ENCODE results near the gene HCFC1.

The HCFC1 gene

GRCh38 chrX:153939573-153939972 lies 32.0 kb downstream of the HCFC1 start:
- DNase-seq (ENCODE audit: low read depth in 3 of 3) = no peak

GRCh38 chrX:153938226-153938786 lies 33.3 kb downstream of the HCFC1 start:
- no peak for DNase-seq (ENCODE audit: low read depth in 3 of 3)

DNA sequence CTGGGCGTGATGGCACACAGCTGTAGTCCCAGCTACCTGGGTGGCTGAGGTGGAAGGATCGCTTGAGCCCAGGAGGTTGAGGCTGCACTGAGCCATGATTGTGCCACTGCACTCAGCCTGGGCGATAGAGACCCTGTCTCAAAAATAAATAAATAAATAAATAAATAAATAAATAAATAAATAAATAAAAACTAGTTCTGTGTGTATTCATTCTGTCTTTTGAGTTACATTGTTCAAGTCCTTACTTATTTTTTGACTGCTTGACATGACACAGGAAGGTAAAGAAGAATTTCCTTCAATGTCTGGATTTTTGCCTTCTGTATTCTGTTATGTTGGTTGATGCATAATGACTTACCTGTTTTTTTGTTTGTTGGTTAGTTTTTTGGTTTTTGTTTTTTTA lies 34.6 kb downstream of the HCFC1 start:
- no peak for DNase-seq (ENCODE audit: low read depth in 3 of 3)

DNA sequence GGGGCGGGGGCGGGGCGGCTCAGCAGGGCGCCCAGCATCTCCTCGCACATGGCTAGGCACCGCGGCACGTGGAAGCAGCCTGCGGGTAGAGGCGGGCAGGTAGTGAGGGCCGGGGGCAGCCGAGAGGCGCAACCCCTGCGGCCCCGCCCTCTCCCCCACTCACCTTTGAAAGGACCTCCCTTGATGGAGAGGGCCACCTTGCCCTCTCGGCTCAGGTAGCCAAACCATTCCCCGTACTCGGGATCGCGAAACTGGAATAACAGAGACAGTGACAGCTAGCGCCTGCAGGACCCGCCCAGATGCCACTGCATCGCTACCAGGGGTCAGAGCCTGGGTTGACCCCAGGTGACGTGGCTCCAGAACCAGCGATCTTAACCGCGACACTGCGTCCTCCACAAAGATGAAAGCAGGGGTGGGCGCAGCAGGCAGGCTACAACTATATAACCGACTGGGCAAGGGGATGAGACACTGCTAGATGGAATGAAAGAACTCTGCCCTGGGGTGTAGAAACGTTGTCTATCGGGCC lies 36.2 kb downstream of the HCFC1 start:
- DNase-seq (ENCODE audit: low read depth in 3 of 3) = no peak

DNA sequence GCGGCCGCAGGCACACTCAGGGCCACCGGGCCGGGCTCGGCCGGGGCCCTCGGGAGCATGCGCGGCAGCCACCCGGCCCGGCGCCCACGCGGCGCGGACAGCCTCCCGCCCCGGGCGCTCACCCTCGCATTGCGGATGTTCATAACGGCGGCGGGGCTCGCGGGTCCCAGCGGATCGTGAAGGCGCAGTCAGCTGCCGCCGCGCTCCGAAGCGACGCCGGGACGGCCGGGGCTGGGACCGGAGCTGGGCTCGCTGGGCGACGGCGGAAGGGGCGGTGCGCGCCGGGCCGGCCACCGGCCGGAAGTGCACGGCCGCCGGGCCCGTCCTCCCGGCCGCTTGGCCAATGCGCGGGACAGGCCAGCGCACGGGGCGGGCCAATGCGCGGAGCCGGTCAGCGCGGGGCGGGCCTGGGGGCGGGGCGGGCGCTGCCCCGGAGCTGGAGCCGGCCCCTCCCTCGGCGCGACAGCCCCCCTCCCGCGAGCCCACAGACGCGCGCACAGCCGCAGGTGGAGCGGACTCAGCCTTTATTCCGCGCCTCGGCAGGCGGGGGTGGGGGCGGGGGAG lies 36.8 kb downstream of the HCFC1 start, which contains the start of gene NAA10:
TSS of gene NAA10 (minus strand) at position 276 of the 564 bp plus-strand sequence. CDS start at position 143, 133 bp downstream.
- peak in 2 of 3 donors; percentile 34 to 44 for DNase-seq (ENCODE audit: low read depth in 3 of 3)

DNA sequence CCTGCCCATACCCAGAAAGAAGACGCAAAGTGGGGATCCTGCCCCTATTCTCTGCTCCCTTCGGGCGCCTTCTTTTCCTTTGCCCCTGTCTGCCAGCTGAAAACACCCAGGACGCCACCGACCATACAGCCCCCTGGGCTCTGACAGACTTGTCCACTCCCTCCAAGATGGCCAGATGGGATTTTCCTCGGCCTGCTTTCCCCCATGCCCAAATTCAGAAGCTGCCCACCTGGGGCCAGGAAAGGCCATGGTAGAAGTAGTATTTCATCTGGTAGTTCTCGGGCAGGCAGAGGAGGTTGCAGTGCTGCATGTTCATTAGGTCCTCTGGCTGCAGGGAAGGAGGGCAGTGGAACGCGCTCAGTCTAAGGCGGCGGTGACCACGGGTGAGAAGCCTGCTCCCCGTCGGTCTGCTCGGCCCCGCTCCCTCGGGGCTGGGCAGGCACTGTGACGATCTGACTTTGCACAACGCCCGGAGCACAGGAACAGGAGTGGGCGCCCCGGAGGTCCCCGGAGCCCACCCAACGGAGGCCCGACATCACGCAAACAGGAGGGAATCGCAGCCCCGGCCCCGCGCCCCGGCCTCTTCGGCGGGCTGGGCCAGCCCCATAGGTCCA lies 37.4 kb downstream of the HCFC1 start:
- no peak for DNase-seq (ENCODE audit: low read depth in 3 of 3)

- DNase-seq (ENCODE audit: low read depth in 3 of 3) = no peak
Observed at GRCh38 chrX:153933748-153934147, 37.9 kb downstream of the HCFC1 start.

DNA sequence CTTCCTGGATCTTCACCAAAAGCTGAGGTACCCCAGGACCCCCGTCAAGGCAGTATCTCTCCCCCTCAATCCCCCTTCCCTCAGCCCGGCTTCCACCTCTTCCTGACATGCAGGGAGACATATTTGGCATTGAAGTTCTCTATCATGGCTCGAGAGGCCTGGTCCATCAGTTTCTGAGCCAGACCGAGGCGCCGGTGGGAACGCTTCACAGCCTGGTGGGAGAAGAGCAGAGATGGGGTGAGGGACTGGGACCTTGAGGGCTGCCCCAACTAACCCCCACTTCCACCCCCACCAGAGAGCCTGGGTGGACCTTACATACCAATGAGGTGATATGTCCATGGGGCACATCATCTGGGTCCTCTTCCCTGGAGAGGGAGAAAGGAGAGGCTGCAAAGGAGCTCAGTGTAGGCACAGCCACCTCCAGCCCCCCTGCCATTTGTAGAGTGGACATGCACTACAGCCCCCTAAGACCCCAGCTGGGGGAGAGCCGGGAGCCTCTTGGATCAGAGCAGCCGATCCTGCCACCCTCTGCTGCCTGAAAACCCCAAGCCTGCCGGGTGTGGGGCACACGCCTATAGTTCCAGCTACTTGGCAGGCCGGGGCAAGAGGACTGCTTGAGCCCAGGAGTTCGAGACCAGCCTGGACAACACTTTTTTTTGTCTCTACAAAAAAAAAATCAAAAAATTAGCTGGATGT lies 39.2 kb downstream of the HCFC1 start:
- no peak for DNase-seq (ENCODE audit: low read depth in 3 of 3)

DNA sequence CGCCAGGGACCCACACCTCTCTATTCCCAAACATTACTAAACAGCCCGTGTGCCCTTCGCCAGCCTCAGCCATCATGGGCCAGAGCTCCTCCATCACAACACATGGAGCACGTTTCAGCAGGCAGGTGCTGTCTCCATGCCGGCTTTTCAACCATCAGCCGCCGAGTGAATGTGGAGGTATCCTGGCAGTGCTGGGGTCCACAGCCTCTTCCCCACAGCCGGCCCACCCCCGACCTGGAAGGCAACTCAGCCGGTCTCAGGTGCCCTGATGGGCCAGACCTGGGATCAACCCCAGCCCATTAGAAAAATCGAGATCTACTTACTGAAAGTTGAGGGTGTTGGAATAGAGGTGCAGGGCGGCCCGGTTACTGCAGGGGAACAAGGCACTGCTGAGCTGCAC lies 39.9 kb downstream of the HCFC1 start:
- DNase-seq (ENCODE audit: low read depth in 3 of 3) = no peak

- DNase-seq (ENCODE audit: low read depth in 3 of 3) = no peak
Observed at GRCh38 chrX:153931151-153931550, 40.5 kb downstream of the HCFC1 start.

GRCh38 chrX:153930011-153930910 lies 41.4 kb downstream of the HCFC1 start:
- DNase-seq (ENCODE audit: low read depth in 3 of 3) = no peak

GRCh38 chrX:153929576-153929975 lies 42.0 kb downstream of the HCFC1 start:
- no peak for DNase-seq (ENCODE audit: low read depth in 3 of 3)

GRCh38 chrX:153928846-153929245 lies 42.8 kb downstream of the HCFC1 start:
- no peak for DNase-seq (ENCODE audit: low read depth in 3 of 3)

- DNase-seq (ENCODE audit: low read depth in 3 of 3) = peak; percentile 77 to 90 (median 88)
Observed at GRCh38 chrX:153927922-153928760, 43.5 kb downstream of the HCFC1 start.

- DNase-seq (ENCODE audit: low read depth in 3 of 3) = no peak
Observed at GRCh38 chrX:153927672-153927921, 44.0 kb downstream of the HCFC1 start.

DNA sequence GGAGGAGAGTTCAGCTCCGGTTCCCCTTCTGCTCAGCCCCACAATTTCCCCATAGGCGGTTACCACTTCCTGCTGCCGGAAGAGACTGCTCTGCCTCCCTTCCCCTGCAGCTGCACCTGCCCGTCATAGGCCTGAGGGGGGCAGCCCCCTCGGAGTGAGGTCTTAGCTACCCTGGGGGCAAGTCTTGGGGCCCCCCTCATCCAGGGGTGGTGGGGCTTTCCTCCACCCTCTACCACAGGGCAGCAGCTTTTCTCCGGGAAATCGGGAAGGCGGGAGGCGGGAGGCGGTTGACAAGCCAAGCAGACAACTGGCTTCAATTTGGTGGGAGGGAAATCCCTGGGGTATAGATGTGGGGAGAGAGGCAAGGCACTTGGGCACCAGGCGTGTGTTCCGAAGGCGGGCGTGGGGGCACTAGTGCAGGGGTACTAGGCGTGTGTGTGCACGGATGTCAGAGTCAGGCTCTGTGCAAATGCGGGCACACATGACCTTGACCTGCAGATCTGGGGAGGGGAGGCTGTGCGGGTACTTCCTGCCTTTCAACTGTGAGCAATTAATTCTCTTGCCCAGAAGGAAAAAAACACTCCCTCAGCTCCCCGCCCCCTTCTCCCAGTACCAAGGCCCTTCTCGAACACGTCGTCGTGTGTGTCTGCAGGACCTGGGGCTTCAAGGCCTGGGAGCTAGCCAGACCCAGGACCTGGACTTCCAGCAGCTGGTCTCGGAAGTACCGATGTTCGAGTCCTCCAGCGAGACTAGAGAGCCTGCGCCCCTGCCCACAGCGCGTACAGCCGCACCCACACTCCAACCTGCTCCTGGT lies 44.6 kb downstream of the HCFC1 start:
- peak in 2 of 3 donors; percentile 31 to 60 for DNase-seq (ENCODE audit: low read depth in 3 of 3)

DNA sequence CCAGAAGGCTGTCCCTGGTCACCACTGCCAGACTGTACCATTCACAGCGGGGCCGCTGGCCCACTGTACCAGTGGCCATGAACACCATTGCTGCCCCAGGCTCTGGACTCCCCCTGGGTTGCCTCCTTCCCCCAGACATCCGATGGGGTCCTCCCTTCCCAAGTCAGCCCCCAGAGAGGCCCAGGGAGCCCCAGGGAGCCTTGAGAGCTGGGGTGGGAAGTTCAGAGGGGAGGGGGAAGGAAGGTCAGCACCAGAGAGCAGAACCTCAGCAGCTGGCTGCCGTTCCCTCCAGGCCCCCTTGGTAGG lies 45.1 kb downstream of the HCFC1 start:
- no peak for DNase-seq (ENCODE audit: low read depth in 3 of 3)

DNA sequence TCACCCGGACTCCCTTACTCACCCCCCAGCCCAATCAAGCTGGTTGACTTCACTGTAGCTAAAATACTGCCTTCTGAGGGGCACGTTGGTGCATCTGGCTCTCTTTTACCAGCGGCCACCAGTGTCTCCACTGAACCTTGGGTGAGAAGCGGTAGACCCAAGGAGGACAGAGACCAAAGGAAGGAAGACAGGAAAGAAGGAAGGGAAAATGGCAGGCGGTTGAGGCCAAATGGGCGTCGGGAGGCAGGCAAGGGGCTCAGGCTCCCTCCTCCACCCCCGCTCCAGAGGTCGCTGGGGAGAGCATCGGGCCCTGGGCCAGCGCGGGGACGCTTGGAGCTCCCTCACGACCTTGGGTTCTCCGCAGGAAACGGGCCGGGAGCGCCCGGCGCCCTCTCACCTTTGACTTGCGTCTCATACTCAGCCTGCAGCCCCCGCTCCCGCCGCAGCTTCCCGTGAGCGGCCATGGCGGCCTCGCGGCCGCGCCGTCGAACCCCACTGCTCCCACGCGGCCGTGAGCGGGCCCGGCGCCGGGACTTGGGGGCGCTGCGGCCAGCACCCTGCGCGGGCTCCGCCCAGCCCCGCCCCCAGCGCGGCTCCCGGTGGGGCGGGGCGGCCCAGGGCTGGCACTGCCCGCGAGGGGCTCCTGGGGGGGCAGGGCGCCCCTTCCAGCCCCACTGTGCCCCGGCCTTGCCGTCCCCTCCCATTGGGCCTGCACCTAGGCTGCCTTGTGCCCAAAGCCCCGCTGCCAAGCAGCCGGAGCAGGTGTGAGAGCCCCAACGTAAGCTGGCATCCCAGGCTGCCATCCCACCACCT lies 45.7 kb downstream of the HCFC1 start, which contains the start of gene ARHGAP4:
TSS of gene ARHGAP4 (minus strand) at position 526 of the 813 bp plus-strand sequence. CDS start at position 464, 62 bp downstream.
- peak in 1 of 3 donors; percentile 32 for DNase-seq (ENCODE audit: low read depth in 3 of 3)

DNA sequence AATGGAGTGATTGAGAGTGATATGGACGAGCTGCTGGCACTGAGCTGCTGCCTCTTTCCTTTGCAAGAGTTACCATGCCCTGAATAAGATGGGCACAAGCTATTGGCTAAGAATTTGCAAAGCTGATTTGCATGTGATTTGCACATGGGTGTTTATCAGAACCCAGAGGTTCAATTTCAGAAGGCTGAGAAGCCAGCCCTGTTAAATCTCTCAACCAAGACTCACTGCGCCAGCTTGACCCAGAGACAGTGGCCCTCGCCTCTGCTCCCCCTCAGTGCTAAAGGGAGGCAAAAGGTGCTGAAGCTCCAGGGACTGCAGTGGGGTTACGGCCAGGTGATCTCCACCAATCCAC lies 46.3 kb downstream of the HCFC1 start:
- no peak for DNase-seq (ENCODE audit: low read depth in 3 of 3)

Measured in stimulated activated CD4-positive, alpha-beta T cell treated with anti-CD3 and anti-CD28 coated beads, TNF-alpha, amount 100 ng/mL, for 48 hours (primary cell).